GM21786 (cell line): ENCODE results near the gene FLT4.

Experiments
- ATAC-seq: cut with Tn5 transposase; IDR thresholded peaks from one replicate; pipeline ENCODE4 v1.9.1; 2021; ENCODE audit not compliant: unreplicated experiment

Gene FLT4

GRCh38 chr5:180643191-180643851 lies 6.1 kb downstream of the FLT4 start:
- no peak for ATAC-seq

- ATAC-seq, result no peak
Observed at GRCh38 chr5:180642779-180643178, 6.6 kb downstream of the FLT4 start.

- ATAC-seq, result no peak
Observed at GRCh38 chr5:180642181-180642775, 7.1 kb downstream of the FLT4 start.

GRCh38 chr5:180641566-180641900 lies 7.9 kb downstream of the FLT4 start:
- ATAC-seq, result no peak

DNA sequence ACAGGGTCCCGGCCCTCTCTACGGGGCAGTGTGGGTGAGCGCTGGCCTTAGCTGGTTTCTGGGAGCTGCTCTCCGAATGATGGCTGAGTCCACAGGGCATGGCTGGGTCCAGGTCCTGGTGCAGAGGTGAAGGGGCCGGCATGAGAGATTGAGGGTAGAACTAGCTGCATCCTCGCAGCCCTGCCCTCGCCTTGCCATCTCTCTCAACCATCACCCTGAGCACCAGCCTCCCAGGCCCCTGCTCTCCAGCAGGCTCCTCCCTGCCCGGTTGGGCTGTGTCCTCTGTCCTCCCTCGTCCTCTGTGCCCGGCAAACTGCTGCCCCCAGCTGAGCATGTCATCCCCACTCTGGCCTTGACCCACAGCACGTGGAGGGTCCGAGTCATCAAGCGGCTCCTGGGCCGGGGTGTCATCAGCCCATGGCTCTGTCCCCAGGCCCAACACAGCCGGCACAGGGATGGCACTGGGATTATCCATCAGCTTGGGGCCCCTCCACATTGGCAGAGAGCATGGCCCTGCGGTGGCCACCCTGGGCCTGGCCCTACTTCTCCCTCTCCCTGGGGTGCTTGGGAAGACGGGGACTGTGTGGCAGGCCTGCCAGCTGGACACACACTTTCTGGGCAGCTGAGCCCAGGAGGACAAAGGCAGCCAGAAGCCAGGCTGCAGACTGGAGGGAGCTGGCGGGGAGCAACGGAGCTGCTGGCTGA lies 8.4 kb downstream of the FLT4 start:
- no peak for ATAC-seq

- ATAC-seq, result no peak
Observed at GRCh38 chr5:180640611-180640860, 8.9 kb downstream of the FLT4 start.

- no peak for ATAC-seq
Observed at GRCh38 chr5:180639741-180640610, 9.4 kb downstream of the FLT4 start.

GRCh38 chr5:180639287-180639686 lies 10.1 kb downstream of the FLT4 start:
- ATAC-seq, result no peak

GRCh38 chr5:180637962-180638680 lies 11.3 kb downstream of the FLT4 start:
- ATAC-seq, result no peak

GRCh38 chr5:180636403-180637075 lies 12.9 kb downstream of the FLT4 start:
- no peak for ATAC-seq

GRCh38 chr5:180636016-180636402 lies 13.4 kb downstream of the FLT4 start:
- ATAC-seq, result no peak

DNA sequence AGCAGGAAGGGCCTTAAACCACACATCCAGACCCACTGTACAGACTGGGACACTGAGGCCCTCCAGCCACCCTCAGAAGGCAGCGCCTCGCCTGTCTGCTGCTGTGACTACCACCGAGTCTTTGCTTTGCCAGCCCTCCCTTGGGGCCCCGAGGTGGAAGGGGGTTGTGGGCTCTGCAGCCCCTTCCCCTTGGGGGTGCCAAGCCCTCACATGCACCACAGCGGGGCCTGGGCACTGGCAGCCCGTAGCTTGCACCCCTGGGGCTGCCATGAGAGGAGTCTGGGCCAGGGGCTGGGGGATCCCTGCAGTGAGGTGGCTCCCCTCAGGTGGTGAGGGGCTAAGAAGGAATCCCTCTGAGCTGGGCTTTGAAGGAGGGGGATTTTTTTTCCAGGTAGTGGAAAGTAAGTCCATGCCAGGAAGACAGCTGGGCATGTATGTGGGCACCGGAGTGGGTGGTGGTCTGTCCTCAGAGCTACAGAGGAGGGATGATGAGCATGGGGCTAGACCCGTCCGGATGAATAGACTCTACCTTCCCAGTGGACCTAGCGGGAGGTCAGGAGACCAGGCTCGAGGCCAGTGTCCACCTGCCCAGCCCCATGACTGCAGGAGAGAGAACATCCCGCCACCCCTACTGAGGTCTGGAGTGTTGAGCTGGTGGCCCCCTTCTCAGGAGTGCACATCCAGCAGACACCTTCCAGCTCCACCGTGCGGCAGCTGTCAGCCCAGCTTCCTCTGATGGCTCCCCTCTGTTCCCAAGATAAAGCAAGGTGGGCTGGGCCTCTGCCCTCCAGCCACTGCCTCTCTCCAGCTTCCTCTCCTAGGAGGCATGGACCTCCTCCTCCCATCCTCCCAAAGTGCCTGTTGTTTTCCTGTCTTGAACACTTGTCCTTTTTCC lies 15.9 kb downstream of the FLT4 start:
- no peak for ATAC-seq

DNA sequence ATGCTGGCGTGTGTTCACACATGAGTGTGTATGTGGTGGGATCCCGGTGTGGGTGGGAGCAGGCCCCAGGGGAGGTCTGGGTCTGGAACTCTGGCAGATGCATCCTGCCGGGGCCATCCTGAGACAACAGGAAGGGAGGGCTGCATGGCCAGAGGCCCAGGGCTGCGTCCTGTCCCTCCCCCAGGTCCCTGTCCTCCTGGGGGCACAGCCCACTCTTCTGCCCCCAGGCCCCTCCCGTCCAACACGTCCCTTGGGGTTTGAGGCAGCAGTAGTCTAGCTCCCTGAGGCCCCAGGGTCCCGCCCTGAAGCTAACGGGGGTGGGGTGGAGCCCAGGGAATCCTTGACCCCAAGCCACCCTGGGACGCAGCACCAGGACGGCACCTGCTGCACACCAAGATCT lies 16.6 kb downstream of the FLT4 start:
- no peak for ATAC-seq

DNA sequence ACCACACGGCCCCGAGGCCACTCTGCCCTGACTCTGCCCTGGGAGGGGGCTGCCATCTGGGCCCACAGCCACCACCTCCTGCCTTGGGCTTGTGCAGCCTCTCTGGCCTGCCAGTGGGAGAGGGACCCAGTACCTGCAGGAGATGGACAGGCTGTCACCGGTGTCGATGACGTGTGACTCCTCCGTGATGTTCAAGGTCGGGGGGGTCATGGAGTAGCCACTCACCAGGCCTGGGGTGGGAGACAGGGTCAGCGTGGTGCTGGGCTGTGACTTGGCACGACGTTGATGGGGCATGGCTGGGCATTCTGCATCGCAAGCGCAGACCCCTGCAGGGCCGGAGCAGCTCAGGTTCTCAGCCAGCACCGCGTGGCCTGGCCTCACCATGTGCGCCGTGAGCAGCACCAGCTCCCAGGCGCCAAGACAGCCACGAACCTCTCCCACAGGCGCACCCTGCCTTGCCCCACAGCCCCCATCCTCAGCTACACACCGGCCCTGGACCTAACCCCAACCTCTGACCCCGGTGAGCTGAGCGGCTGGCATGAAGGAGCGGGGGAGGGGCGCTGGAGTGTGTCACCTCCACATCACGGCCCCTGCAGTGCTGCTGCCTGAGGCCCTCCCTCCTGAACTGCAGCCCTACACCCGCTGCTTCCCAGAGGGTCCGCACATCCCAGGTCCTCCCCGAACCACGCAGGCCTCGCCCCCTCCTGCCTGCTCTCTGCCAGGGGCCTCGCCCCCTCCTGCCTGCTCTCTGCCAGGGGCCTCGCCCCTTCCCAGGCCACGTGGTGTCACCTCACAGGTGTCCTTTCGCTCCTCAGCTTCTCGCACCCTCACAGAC lies 17.6 kb downstream of the FLT4 start:
- no peak for ATAC-seq

GRCh38 chr5:180630426-180630825 lies 19.0 kb downstream of the FLT4 start:
- ATAC-seq, result no peak

DNA sequence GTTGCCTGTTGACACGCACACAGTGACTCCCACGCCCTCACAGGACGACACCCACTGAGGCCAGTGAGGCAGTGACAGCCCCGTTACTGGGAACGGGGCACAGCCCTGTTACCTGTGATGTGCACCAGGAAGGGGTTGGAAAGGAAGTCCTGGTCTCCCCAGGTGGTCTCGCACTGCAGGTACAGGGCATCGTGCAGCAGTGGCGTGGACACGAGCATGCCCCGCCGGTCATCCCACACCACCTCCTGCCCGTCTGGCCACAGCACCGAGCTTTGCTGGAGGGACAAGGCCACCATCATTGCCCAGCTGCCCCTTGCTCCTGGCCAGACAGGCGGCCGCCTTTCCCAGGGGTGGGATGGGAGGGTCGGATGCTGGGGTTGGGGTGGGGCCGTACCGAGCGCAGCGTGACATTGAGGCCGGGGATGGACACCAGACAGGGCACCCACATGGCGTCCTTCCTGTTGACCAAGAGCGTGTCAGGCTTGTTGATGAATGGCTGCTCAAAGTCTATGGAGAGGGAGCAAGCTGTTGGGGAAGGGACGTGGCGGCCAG lies 19.5 kb downstream of the FLT4 start:
- no peak for ATAC-seq

GRCh38 chr5:180628827-180629750 lies 20.3 kb downstream of the FLT4 start:
- no peak for ATAC-seq
